K562 (cell line): ENCODE results near the gene ALPK1. TPM values are rescaled to one million over a fixed set of nuclear protein-coding genes. Genes with fewer than 3 reads are reported as not detected.

Experiments
- ASH1L ChIP-seq: fragments of 450-650 bp; IDR thresholded peaks from 2 replicates; pipeline ENCODE4 v1.6.1; 2018; ENCODE audit warnings: borderline replicate concordance, mild to moderate bottlenecking, low read depth; ENCODE audit not compliant: partially characterized antibody
- CBX5 ChIP-seq: IDR thresholded peaks from 2 replicates; pipeline ENCODE4 v1.6.1; 2014; ENCODE audit warnings: low read depth, borderline replicate concordance
- CHCHD3 ChIP-seq: fragments of 250-450 bp; sonication (Bioruptor Pico); IDR thresholded peaks from 2 replicates; pipeline ENCODE4 v2.1.2; 2022; ENCODE audit warnings: mild to moderate bottlenecking
- CTBP1 ChIP-seq: fragments of 450-650 bp; IDR thresholded peaks from 2 replicates; pipeline ENCODE4 v1.6.1; 2016; ENCODE audit warnings: borderline replicate concordance
- IRF2 ChIP-seq: sonication (generic); formaldehyde crosslinking; IDR thresholded peaks from 2 replicates; pipeline ENCODE4 v1.8.1; 2022; ENCODE audit warnings: mild to moderate bottlenecking, missing genetic modification reagents
- KHSRP ChIP-seq: fragments of 450-650 bp; IDR thresholded peaks from 2 replicates; pipeline ENCODE4 v1.6.1; 2017
- KLF10 ChIP-seq: fragments of 250-450 bp; sonication (Bioruptor Pico); IDR thresholded peaks from 2 replicates; pipeline ENCODE4 v1.6.1; 2021; ENCODE audit warnings: matching md5 sums
- NKRF ChIP-seq: fragments of 450-650 bp; IDR thresholded peaks from 2 replicates; pipeline ENCODE4 v1.6.1; 2016; ENCODE audit warnings: borderline replicate concordance
- POU5F1 ChIP-seq: fragments of 150-350 bp; IDR thresholded peaks from 2 replicates; pipeline ENCODE4 v1.6.1; 2014; ENCODE audit warnings: borderline replicate concordance, low read length, low read depth, mild to moderate bottlenecking; ENCODE audit not compliant: partially characterized antibody
- SIRT6 ChIP-seq: IDR thresholded peaks from one replicate; pipeline ENCODE4 v1.6.1; 2012; ENCODE audit warnings: low read depth, mild to moderate bottlenecking, control low read depth, inconsistent platforms, low read length, moderate library complexity
- STAT5B ChIP-seq: fragments of 250-450 bp; sonication (Bioruptor Pico); IDR thresholded peaks from 2 replicates; pipeline ENCODE4 v1.8.0; 2021; ENCODE audit warnings: mild to moderate bottlenecking, inconsistent platforms
- TEAD2 ChIP-seq: fragments of 450-650 bp; IDR thresholded peaks from 2 replicates; pipeline ENCODE4 v1.6.1; 2016; ENCODE audit warnings: missing genetic modification characterization, control low read depth, missing compliant biosample characterization
- ZBTB40 ChIP-seq, 2 experiments: fragments of 450-650 bp in 1 of 2; sonication (generic) in 1 of 2; formaldehyde crosslinking in 1 of 2; IDR thresholded peaks; 2 replicates each; pipeline versions ENCODE4 v1.7.1 to v1.9.0; 2016 to 2022; ENCODE audit warnings: inconsistent platforms in 1 of 2, mild to moderate bottlenecking in 1 of 2, missing genetic modification reagents in 1 of 2
- ZKSCAN1 ChIP-seq: fragments of 150-350 bp; IDR thresholded peaks from 2 replicates; pipeline ENCODE4 v1.6.1; 2016; ENCODE audit warnings: low read depth, low read length
- ZNF121 ChIP-seq: sonication (generic); formaldehyde crosslinking; conservative IDR thresholded peaks from 2 replicates; pipeline ENCODE4 v1.8.0; 2022; ENCODE audit warnings: missing genetic modification reagents
- ZNF384 ChIP-seq: IDR thresholded peaks from 2 replicates; pipeline ENCODE4 v1.6.1; 2012; ENCODE audit warnings: low read depth, low read length, improper control_type of control experiment
- ZNF511 ChIP-seq: sonication (generic); formaldehyde crosslinking; IDR thresholded peaks from 2 replicates; pipeline ENCODE4 v1.8.0; 2022; ENCODE audit warnings: mild to moderate bottlenecking, missing genetic modification reagents
- polyA plus RNA-seq, 8 experiments: library from polyadenylated mRNA; depleted of rRNA in 4 of 8; stranded (reverse) in 5 of 8; unstranded in 3 of 8; fragments of >200 nt; fragmentation: Nextera tagmentation in 2 of 8; fragmentation: Illumina TruSeq in 1 of 8; extraction: Ambion mirVana in 2 of 8; extraction: Trizol in 1 of 8; gene quantifications; 2 replicates each; pipeline versions ENCODE4 v1.2.1 to v1.2.3, GENCODE V29; 2011 to 2014; ENCODE audit warnings: inconsistent platforms in 1 of 8, missing spikeins in 1 of 8
- total RNA-seq, 7 experiments: library from RNA; depleted of rRNA in 6 of 7; stranded (reverse); fragments of >200 nt in 6 of 7; fragmentation: Illumina TruSeq in 2 of 7; extraction: Trizol in 2 of 7; gene quantifications; 2 replicates each; pipeline versions ENCODE4 v1.2.1 to v1.2.3, GENCODE V29; 2011 to 2021; ENCODE audit warnings: low replicate concordance in 1 of 7

Gene ALPK1
- total and polyA plus RNA-seq, 9 of the 15 experiments (the other 6 are each of a cell fraction or from before 2014, with no cell fraction given): 2.3 to 6.9 (median 4.6) TPM

GRCh38 chr4:112296949-112297880 lies at the start of gene ALPK1 (continued):
- TF ChIP-seq TEAD2 (tag): no peak
- TF ChIP-seq ZKSCAN1: no peak
- TF ChIP-seq SIRT6: no peak
- no peak for TF ChIP-seq NKRF
- no peak for TF ChIP-seq CHCHD3
- TF ChIP-seq CTBP1: no peak
- peak; percentile 86 for TF ChIP-seq ZBTB40 (IDR thresholded peaks at IDR 0.05)
- TF ChIP-seq ZBTB40 (CRISPR knock-in tag; IDR thresholded peaks at IDR 0.05): no peak
- no peak for TF ChIP-seq ZNF511 (CRISPR knock-in tag)
- TF ChIP-seq KLF10 (CRISPR knock-in tag): no peak
- TF ChIP-seq CBX5: no peak
- TF ChIP-seq IRF2 (CRISPR knock-in tag): no peak
- peak; percentile 44 for TF ChIP-seq ASH1L
- TF ChIP-seq KHSRP: no peak
- no peak for TF ChIP-seq ZNF121 (CRISPR knock-in tag)
- no peak for TF ChIP-seq POU5F1
- TF ChIP-seq ZNF384: peak; percentile 92
- TF ChIP-seq STAT5B (CRISPR knock-in tag): no peak
